Spleen (tissue), 7 donors: ENCODE data around the gene NRCAM.

Experiments
- POLR2A ChIP-seq, 3 donors: fragments of 450-650 bp; IDR thresholded peaks; one replicate each; pipeline ENCODE4 v1.5.1; 2017; ENCODE audit warnings: antibody characterized with exemption in 3 of 3, mild to moderate bottlenecking in 1 of 3
- POLR2AphosphoS5 ChIP-seq, 3 donors: sonication (generic); formaldehyde crosslinking; IDR thresholded peaks; one replicate each; pipeline ENCODE4 v1.5.1; 2017; ENCODE audit warnings: antibody characterized with exemption in 3 of 3
- TF ChIP-seq, protein P1 (sequence below), 11 experiments: fragments of 200-600 bp in 7 of 11; fragments of 450-650 bp in 4 of 11; sonication (generic) in 4 of 11; IDR thresholded peaks in 8 of 11; conservative IDR thresholded peaks in 3 of 11; 1 replicate in 7 of 11; 2 replicates in 4 of 11; pipeline versions ENCODE4 v1.4.0 to v1.8.0; 2016 to 2021; ENCODE audit warnings: antibody characterized with exemption in 11 of 11, inconsistent platforms in 4 of 11, mild to moderate bottlenecking in 1 of 11
- donor health status: DM: no; HTN: no; CAD: no; lungs with moderate emphysema.
- donor health status: DM: no; HTN: no; CAD: no.
- donor health status: DM: no; HTN: no; CAD: no.

DNA sequence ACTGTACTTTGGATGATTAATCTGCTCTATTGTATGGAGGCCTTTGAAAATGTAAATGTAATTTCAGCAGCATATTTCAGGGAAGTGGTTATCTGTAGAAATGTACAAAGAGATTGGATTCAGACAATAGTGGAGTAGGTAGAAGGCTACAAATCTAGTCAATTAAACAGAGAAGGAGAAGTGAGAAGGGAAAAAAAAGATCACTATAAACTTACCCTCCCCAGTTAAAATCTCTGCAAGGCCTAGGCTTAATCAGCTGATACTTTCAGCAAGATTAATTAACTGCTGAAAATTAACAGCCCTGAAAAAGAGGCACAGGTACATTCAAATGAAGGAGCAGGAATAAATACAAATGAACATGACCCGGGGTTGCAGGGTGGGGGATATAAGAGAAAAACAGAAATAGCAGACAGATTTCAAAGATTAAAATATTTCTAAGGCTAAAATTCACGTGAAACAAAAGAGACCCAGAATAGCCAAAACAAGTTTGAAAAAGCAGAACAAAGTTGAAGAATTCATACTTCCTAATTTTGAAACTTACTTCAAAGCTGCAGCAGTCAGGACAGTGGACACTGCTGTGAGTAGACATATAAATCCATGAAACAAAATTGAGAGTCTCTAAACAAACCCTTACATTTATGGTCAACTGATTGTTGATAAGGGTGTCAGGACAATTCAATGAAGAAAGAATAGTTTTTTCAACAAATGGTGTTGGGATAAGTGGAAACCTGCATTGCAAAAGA is 96.0 kb downstream of the NRCAM start:
- TF ChIP-seq, protein P1, sequence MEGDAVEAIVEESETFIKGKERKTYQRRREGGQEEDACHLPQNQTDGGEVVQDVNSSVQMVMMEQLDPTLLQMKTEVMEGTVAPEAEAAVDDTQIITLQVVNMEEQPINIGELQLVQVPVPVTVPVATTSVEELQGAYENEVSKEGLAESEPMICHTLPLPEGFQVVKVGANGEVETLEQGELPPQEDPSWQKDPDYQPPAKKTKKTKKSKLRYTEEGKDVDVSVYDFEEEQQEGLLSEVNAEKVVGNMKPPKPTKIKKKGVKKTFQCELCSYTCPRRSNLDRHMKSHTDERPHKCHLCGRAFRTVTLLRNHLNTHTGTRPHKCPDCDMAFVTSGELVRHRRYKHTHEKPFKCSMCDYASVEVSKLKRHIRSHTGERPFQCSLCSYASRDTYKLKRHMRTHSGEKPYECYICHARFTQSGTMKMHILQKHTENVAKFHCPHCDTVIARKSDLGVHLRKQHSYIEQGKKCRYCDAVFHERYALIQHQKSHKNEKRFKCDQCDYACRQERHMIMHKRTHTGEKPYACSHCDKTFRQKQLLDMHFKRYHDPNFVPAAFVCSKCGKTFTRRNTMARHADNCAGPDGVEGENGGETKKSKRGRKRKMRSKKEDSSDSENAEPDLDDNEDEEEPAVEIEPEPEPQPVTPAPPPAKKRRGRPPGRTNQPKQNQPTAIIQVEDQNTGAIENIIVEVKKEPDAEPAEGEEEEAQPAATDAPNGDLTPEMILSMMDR (IDR thresholded peaks at IDR 0.05 in 8 of 11, conservative IDR thresholded peaks at IDR 0.05 in 3 of 11) = no peak
- TF ChIP-seq POLR2AphosphoS5 (IDR thresholded peaks at IDR 0.05) = no peak
- TF ChIP-seq POLR2A (IDR thresholded peaks at IDR 0.05) = no peak
